Peyer's patch (tissue), 4 donors: ENCODE results near the gene ZGLP1.

Source experiments
- CTCF ChIP-seq, 6 experiments: fragments of 450-650 bp in 4 of 6; fragments of 200-600 bp in 2 of 6; sonication (generic) in 1 of 6; IDR thresholded peaks; one replicate each; pipeline ENCODE4 v1.5.1; 2017 to 2019; ENCODE audit warnings: antibody characterized with exemption in 6 of 6, mild to moderate bottlenecking in 3 of 6, moderate library complexity in 1 of 6
- POLR2A ChIP-seq, 2 donors: fragments of 450-650 bp; IDR thresholded peaks; one replicate each; pipeline ENCODE4 v1.5.1; 2017; ENCODE audit warnings: antibody characterized with exemption in 2 of 2, mild to moderate bottlenecking in 2 of 2, moderate library complexity in 2 of 2

- peak; percentile 70 to 74 for TF ChIP-seq POLR2A (IDR thresholded peaks at IDR 0.05)
- TF ChIP-seq CTCF (IDR thresholded peaks at IDR 0.05): no peak
Observed at GRCh38 chr19:10332965-10333757, 23.5 kb upstream of the ZGLP1 start, which contains the start of gene RAVER1.
